GM04504 (cell line): ENCODE measurements around the gene CERS6.
"Not testable (repeated sequence)": the region's sequence is repeated elsewhere in the genome, so short reads cannot be mapped to it uniquely, and the experiment has no call there.

Experiments used
- DNase-seq: peaks from one replicate; pipeline ENCODE4 v3.0.0-alpha.2; 2012; ENCODE audit warnings: low read depth

CERS6 gene

DNA sequence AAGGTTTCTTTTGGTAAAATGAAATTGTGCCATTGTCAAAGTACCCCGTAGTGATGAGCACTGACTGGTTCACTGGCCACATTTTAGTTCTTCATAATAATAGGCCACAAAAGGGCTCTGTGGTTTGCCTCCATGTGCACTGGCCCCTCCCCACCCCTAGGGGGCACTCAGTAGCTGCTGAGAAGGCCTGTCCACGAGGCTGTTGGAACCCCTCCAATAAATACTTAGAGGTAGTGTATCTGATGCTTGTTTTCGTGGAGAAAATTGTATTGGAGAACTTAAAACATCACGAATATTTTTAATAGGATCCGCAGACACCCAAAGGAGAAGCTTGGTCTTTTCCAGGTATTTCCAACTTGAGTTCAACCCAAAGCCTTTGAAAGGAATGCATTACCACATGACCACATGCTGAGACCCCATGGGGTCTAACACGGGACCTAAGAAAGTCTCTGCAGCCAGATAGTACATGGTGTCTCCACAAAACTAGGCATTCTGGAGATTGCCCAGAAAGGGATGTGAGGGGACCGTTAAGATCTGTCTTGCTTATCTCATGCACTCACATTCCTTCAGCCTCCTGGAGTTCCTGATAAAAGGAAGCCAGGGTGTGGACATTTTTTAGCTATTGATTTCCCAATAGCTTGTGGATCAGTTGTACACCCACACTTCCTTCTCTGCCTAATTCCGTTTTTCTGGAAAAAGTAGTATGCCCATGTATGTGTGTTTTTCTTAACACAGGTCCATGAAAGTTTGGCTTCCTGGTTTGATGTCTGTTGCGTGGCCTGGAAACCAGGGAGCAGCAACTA, 317.8 kb downstream of the CERS6 start:
- peak; percentile 38 for DNase-seq

- DNase-seq = no peak
Measured at GRCh38 chr2:168775837-168776236, 319.8 kb downstream of the CERS6 start.

- DNase-seq = no peak
Measured at GRCh38 chr2:168780669-168781071, 324.6 kb downstream of the CERS6 start.

GRCh38 chr2:168781191-168781817, 325.2 kb downstream of the CERS6 start:
- no peak for DNase-seq

- DNase-seq = no peak
Measured at GRCh38 chr2:168782271-168782670, 326.2 kb downstream of the CERS6 start.

- no peak for DNase-seq
Measured at GRCh38 chr2:168784993-168785392, 328.9 kb downstream of the CERS6 start.

- no peak for DNase-seq
Measured at GRCh38 chr2:168787098-168787781, 331.2 kb downstream of the CERS6 start.

DNA sequence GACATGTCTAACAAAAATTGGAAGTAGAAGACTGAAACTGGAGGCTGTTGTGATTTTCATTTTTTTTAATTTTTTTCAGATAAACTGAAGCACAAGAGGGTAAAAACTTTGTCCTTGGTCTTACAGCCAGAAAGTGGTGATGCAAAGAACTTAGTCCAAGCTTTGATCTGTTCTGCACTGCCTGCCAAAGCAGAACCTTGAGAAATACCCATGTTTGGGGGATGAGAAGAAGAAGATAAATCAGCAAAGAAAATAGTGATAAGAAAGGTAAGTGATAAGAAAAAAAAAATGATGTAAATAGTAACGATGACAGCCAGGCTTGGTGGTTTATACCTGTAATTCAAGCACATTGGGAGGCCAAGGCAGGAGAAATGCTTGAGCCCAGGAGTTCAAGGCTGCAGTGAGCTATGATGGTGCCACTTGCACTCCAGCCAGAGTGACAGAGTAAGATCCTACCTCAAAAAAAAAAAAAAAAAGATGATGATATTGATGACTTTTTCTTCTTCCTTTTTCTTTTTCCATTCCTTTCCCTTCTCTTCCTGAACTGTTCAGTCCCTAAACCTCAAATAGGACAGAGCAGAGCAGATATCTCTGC, 331.8 kb downstream of the CERS6 start:
- no peak for DNase-seq

DNA sequence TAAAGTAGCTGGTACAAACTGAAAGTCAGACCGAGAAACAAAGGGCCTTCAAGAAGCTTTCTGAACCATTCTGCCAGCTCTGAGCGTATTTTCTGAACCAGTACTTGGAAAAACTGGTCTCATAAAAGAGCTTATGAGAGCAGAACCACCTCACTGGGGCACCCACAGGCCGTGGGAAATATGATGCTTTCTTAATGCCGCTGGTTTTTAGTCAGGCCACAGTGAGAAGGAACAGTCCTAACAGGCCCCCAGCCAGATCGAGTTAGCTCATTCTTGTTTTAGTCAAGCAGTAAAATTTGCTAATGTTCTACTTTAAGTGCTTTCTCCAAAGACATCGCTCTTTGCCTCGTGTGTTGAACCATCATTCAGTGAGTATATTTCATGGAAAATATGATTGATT, 333.7 kb downstream of the CERS6 start:
- no peak for DNase-seq

DNA sequence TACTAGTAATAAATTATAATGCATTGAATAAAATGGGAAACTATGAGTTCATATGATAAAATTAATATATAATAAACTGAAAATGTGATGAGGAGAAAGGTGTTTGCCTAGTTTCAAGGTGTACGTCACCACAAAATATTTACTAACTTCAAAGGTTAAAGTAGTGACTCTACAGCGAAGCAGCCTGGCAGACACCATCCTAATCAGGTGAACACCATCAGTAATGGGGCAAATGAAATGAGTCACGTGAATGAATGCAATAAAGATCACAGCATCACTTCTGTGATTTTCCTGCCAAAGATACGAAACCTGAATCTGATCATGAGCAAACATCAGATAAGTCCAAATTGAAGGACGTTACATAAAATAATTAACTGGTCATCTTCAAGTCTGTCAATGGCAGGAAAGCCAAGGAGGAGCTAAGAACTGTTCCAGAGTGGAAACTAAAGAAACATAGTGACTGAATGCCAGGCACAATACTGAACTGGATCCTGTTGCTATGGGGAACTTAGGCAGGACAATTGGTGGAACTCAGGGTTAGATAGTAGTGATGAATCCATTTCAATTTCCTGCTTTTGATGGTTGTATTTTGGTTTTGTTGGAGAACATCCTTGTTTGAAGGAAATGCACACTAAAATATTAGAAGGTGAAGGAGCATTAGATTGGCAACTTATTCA, 334.3 kb downstream of the CERS6 start:
- no peak for DNase-seq

- not testable (repeated sequence) for DNase-seq
Measured at GRCh38 chr2:168791140-168791539, 335.1 kb downstream of the CERS6 start.

- DNase-seq = no peak
Measured at GRCh38 chr2:168793596-168793995, 337.5 kb downstream of the CERS6 start.

DNA sequence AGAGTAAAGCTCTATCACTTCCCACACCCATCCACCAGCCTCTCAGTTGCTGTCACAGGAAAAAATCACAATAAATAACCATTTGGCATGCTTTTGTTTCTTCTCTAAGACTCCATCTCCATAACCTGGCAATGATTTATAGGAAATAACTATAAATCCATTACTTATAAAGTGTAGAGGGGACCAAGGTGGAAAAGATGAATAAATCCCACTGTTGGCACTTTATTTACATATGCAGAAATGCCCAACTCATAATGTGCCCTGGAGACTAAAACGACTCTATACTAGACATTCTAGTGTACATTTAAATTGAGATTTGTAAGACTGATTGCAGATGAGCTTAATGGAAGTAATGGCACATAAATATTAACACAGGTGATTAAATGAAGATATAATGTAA, 338.9 kb downstream of the CERS6 start:
- DNase-seq = no peak

GRCh38 chr2:168796090-168796577, 340.1 kb downstream of the CERS6 start:
- no peak for DNase-seq

DNA sequence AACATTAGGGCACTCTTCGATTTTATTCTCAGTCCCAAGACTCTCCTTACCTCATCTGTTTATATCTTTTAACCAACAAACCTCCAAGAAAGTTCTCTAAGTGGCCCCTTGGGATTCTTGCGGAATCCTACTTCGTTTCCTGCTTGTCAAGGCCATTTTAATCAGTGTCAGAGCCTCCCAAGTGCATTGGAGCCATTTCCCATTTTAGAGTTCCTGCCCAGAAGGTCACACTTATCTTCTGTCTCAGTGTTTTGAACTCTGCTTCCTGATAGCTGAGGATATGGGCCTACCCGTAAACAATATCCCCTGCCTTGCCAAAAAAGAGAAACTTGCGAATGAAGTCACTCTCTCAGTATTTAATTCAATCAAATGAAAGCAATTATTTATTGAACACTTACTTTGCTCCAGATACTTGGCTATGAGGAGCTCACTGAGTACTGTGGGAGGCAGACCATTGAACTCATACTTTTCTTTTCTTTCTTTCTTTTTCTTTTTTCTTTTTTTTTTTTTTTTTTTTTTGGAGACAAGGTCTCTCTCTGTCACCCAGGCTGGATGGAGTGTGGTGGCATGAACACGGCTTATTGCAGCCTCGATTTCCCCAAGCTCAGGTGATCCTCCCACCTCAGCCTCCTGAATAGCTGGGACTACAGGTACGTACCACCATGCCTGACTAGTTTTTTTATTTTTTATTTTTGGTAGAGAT, 340.7 kb downstream of the CERS6 start:
- DNase-seq = no peak

DNA sequence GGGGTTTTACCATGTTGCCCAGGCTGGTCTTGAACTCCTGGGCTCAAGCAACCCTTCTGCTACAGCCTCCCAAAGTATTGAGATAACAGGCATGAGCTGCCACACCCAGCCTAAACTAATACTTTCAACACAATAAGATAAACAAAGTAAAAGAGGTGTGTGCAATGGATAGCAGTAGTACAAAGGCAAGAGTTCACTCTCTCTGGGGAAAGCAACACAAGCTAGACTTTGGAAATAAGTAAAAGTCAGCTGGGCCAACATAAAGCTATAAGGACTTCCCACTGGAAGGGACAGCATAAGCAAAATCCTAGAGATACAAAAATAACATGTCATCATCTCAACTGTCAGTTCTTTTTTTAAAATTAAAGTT, 341.2 kb downstream of the CERS6 start:
- no peak for DNase-seq

DNA sequence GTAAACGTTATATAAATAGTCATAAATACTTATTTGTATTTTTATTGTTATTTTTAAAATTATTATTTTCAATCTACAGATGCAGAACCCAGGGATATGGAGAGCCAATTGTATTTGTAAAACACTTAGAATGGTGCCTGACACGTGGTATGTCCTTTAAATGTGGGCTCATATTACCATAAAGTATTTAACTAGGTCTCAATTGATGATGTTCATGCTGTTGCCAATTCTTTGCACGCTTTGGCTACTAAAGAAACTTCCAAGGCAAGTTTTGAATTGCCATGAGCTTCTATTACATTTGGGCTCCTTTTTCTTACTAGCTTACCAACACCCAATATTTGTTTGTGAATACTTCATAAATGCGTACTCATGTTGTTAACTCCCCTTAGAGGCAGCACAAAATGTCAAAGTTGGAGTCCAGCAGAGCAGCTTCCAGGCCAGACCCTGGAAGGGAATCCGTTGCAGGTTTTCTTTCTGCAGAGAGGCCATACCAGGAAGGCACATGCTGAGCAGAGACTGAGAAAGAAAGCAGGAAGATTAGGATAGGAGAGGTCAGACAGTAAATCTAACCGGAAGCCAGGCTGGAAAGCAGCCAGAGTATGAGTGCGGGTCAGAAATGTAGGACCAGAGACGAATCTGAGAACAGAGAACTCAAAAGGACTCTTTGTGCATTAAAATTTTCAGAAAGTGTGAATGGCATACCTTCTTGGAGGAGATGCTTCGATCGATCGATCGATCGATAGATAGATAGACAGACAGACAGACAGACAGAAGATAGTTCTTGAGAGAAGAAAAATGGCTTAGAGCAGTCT, 342.2 kb downstream of the CERS6 start:
- no peak for DNase-seq

GRCh38 chr2:168798888-168799410, 342.9 kb downstream of the CERS6 start:
- DNase-seq = no peak

DNA sequence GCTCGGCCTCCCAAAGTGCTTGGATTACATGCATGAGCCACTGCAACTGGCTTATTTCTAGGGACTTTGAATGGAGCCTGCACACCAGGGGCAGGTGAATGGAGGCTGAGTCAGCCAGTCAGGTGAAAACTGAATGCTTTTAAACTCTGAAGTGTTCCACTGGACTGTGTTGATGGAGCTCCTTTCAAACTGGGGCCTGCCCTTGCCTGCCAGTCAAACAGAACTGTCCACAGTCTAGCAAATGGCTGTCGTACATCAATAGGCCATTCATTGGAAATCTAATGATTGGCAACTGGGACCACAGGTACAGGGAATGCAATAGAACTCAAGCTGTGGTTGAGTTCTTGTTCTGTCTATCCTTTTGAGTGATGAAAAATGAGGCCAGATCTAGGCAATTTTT, 345.4 kb downstream of the CERS6 start:
- no peak for DNase-seq
